Smooth muscle cell of trachea (primary cell): Measurements from ENCODE around the gene GAN. TPM values are rescaled to one million over a fixed set of nuclear protein-coding genes. Genes with fewer than 3 reads are reported as not detected.

Source experiments
- total RNA-seq: library from RNA; depleted of rRNA; stranded (reverse); fragments of >200 nt; gene quantifications from 2 replicates; pipeline ENCODE4 v1.2.1, GENCODE V29; 2014

The GAN gene, protein sequence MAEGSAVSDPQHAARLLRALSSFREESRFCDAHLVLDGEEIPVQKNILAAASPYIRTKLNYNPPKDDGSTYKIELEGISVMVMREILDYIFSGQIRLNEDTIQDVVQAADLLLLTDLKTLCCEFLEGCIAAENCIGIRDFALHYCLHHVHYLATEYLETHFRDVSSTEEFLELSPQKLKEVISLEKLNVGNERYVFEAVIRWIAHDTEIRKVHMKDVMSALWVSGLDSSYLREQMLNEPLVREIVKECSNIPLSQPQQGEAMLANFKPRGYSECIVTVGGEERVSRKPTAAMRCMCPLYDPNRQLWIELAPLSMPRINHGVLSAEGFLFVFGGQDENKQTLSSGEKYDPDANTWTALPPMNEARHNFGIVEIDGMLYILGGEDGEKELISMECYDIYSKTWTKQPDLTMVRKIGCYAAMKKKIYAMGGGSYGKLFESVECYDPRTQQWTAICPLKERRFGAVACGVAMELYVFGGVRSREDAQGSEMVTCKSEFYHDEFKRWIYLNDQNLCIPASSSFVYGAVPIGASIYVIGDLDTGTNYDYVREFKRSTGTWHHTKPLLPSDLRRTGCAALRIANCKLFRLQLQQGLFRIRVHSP
- 5.1 and 5.7 TPM in 2 replicates for total RNA-seq

GRCh38 chr16:81314603-81315270 is at the start of gene GAN:
GAN (plus strand) TSS chr16:81314962; CDS start chr16:81315114, 152 bp downstream.

Other genes with a start within 250 kb of the GAN start
- 0.73 and 1.5 TPM in 2 replicates for gene C16orf46, start 237.7 kb upstream of the GAN start, total RNA-seq
- 9.3 and 30.0 TPM in 2 replicates for gene GCSH, start 218.6 kb upstream of the GAN start, total RNA-seq
- under 0.01 TPM in 1 of 2 replicates, not detected in the other for gene BCO1, start 76.3 kb upstream of the GAN start, total RNA-seq
- gene CMIP, start 129.8 kb downstream of the GAN start, total RNA-seq = 5.5 and 10.8 TPM in 2 replicates